NCI-H82 (cell line): ENCODE measurements around the gene STXBP5.

Experiments used
- DNase-seq: peaks from one replicate; lab custom pipeline; 2025; lab: John Stamatoyannopoulos, UW

STXBP5 gene

DNA sequence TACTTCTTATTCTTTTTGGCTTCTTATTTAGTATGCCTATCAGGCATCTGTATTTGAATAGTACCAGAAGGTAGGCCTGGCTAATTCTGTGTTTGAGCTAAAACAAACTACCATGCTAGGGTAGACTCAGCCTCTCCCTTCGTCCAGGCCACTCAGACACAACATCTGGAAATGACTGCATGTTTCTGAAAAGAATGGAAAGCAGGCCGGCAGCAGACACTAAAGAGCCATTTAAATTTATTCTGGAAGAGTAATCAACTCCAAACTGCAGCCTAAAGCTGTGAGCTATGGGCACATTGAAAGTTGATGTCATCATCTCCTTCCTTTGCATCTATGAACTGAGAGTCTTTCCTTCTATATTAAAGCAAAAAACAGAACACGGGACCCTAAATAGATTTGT is 233.4 kb downstream of the STXBP5 start:
- DNase-seq: no peak

DNA sequence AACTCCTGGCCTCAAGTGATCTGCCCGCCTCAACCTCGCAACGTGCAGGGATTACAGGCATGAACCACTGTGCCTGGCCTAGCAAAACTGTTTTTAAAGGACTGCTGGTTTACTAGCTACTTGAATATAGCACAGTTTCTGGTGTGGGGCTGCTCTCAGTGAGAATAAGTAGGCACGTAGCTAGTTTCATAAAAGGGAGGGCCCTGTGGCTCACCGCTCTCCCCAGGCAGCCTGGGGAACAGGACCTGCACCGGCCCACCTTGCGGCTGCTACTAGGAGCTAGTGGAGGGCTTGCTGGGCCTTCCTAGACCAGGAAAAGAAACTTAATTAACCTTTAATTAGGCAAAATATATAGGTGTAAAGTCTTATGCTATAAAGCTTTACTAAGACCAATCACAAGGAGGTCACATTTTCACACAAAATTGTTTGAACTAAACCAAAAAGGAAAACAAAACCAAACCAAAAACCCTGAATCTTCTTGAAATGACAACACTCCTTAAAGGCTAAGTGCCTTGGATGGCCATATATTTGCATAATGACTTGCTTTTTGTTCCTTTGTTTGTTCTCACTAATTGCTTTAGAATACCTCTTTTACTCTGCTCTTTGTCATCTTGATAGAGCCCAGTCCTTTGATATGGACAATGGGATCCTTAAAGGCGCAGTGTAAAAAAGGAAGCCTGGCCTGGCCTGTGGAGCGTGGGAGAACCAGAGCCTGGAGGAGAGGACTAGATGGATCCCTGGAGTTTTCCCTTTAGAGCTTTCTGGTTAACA is 234.7 kb downstream of the STXBP5 start:
- no peak for DNase-seq
